ENCODE data around the gene TYMP. TPM values are rescaled to one million over a fixed set of nuclear protein-coding genes. Genes with fewer than 3 reads are reported as not detected.
A peak's percentile ranks its signal among the peaks of the same experiment; 100 is the strongest.

TYMP gene
- total RNA-seq, 1 donor from 2014 or later, result 8.9 TPM

GRCh38 chr22:50573491-50574382 lies 43.9 kb upstream of the TYMP start:
- Histone ChIP-seq H3K36me3 (ENCODE audit: control insufficient read depth in 3 of 3, insufficient read depth in 3 of 3, low read length in 3 of 3) (peaks cover 58 to 85% (median 80%) of the 10 kb centered on the region in 3 donors), H3K27ac (ENCODE audit: low read depth, low read length) (no peak overlapping the region), H3K4me1 (ENCODE audit: control insufficient read depth in 3 of 3, insufficient read depth in 3 of 3, low read length in 3 of 3) (peaks cover 29 to 73% (median 45%) of the 10 kb centered on the region in 3 donors), H3K9me3 (ENCODE audit: control insufficient read depth in 3 of 3, low read length in 3 of 3) (no peaks in the 10 kb centered on the region), H3K4me3 (ENCODE audit: low read length in 3 of 3) (no peak overlapping the region), H3K27me3 (ENCODE audit: control insufficient read depth in 3 of 3, insufficient read depth in 3 of 3, low read length in 3 of 3) (no peaks in the 10 kb centered on the region), H3K9ac (ENCODE audit: low read depth in 1 of 3, low read length in 3 of 3) (peak overlapping the region in 1 of 3 donors; percentile 57)

GRCh38 chr22:50572965-50573364 lies 43.2 kb upstream of the TYMP start:
- H3K27ac ChIP-seq (ENCODE audit: low read depth, low read length), result no peak overlapping the region

GRCh38 chr22:50571264-50572175 lies 41.7 kb upstream of the TYMP start:
- Histone ChIP-seq H3K9ac (ENCODE audit: low read depth in 1 of 3, low read length in 3 of 3) (peak overlapping the region in 1 of 3 donors; percentile 51), H3K9me3 (ENCODE audit: control insufficient read depth in 3 of 3, low read length in 3 of 3) (no peaks in the 10 kb centered on the region), H3K4me3 (ENCODE audit: low read length in 3 of 3) (peak overlapping the region in 1 of 3 donors; percentile 22), H3K36me3 (ENCODE audit: control insufficient read depth in 3 of 3, insufficient read depth in 3 of 3, low read length in 3 of 3) (peaks cover 60 to 85% (median 81%) of the 10 kb centered on the region in 3 donors), H3K27me3 (ENCODE audit: control insufficient read depth in 3 of 3, insufficient read depth in 3 of 3, low read length in 3 of 3) (no peaks in the 10 kb centered on the region), H3K4me1 (ENCODE audit: control insufficient read depth in 3 of 3, insufficient read depth in 3 of 3, low read length in 3 of 3) (peaks cover 13 to 59% (median 29%) of the 10 kb centered on the region in 3 donors), H3K27ac (ENCODE audit: low read depth, low read length) (no peak overlapping the region)

More at GRCh38 chr22:50572965-50573364, 43.2 kb upstream of the TYMP start:
- H3K36me3 ChIP-seq (ENCODE audit: control insufficient read depth in 3 of 3, insufficient read depth in 3 of 3, low read length in 3 of 3), result peaks cover 61 to 88% (median 84%) of the 10 kb centered on the region in 3 donors
- H3K27me3 ChIP-seq (ENCODE audit: control insufficient read depth in 3 of 3, insufficient read depth in 3 of 3, low read length in 3 of 3), result no peaks in the 10 kb centered on the region
- no peak overlapping the region for H3K9ac ChIP-seq (ENCODE audit: low read depth in 1 of 3, low read length in 3 of 3)
- H3K4me3 ChIP-seq (ENCODE audit: low read length in 3 of 3), result no peak overlapping the region
- peaks cover 24 to 69% (median 41%) of the 10 kb centered on the region in 3 donors for H3K4me1 ChIP-seq (ENCODE audit: control insufficient read depth in 3 of 3, insufficient read depth in 3 of 3, low read length in 3 of 3)
- no peaks in the 10 kb centered on the region for H3K9me3 ChIP-seq (ENCODE audit: control insufficient read depth in 3 of 3, low read length in 3 of 3)

- peaks cover 54 to 79% (median 75%) of the 10 kb centered on the region in 3 donors for H3K36me3 ChIP-seq (ENCODE audit: control insufficient read depth in 3 of 3, insufficient read depth in 3 of 3, low read length in 3 of 3)
- peak overlapping the region in 1 of 3 donors; percentile 51 for H3K9ac ChIP-seq (ENCODE audit: low read depth in 1 of 3, low read length in 3 of 3)
- H3K27me3 ChIP-seq (ENCODE audit: control insufficient read depth in 3 of 3, insufficient read depth in 3 of 3, low read length in 3 of 3), result no peaks in the 10 kb centered on the region
- no peaks in the 10 kb centered on the region for H3K9me3 ChIP-seq (ENCODE audit: control insufficient read depth in 3 of 3, low read length in 3 of 3)
- H3K27ac ChIP-seq (ENCODE audit: low read depth, low read length), result no peak overlapping the region
- H3K4me1 ChIP-seq (ENCODE audit: control insufficient read depth in 3 of 3, insufficient read depth in 3 of 3, low read length in 3 of 3), result peaks cover 13 to 52% (median 23%) of the 10 kb centered on the region in 3 donors
- H3K4me3 ChIP-seq (ENCODE audit: low read length in 3 of 3), result peak overlapping the region in 1 of 3 donors; percentile 14
These were observed 41.0 kb upstream of the TYMP start for GRCh38 chr22:50570861-50571260.

GRCh38 chr22:50569896-50570535 lies 40.2 kb upstream of the TYMP start:
- Histone ChIP-seq H3K27ac (ENCODE audit: low read depth, low read length) (no peak overlapping the region), H3K36me3 (ENCODE audit: control insufficient read depth in 3 of 3, insufficient read depth in 3 of 3, low read length in 3 of 3) (peaks cover 50 to 71% (median 67%) of the 10 kb centered on the region in 3 donors), H3K4me1 (ENCODE audit: control insufficient read depth in 3 of 3, insufficient read depth in 3 of 3, low read length in 3 of 3) (peaks cover 13 to 48% (median 20%) of the 10 kb centered on the region in 3 donors), H3K9me3 (ENCODE audit: control insufficient read depth in 3 of 3, low read length in 3 of 3) (no peaks in the 10 kb centered on the region), H3K9ac (ENCODE audit: low read depth in 1 of 3, low read length in 3 of 3) (no peak overlapping the region), H3K27me3 (ENCODE audit: control insufficient read depth in 3 of 3, insufficient read depth in 3 of 3, low read length in 3 of 3) (no peaks in the 10 kb centered on the region), H3K4me3 (ENCODE audit: low read length in 3 of 3) (no peak overlapping the region)

- Histone ChIP-seq H3K36me3 (ENCODE audit: control insufficient read depth in 3 of 3, insufficient read depth in 3 of 3, low read length in 3 of 3) (peaks cover 46 to 64% (median 60%) of the 10 kb centered on the region in 3 donors), H3K9me3 (ENCODE audit: control insufficient read depth in 3 of 3, low read length in 3 of 3) (no peaks in the 10 kb centered on the region), H3K27me3 (ENCODE audit: control insufficient read depth in 3 of 3, insufficient read depth in 3 of 3, low read length in 3 of 3) (no peaks in the 10 kb centered on the region), H3K9ac (ENCODE audit: low read depth in 1 of 3, low read length in 3 of 3) (no peak overlapping the region), H3K4me3 (ENCODE audit: low read length in 3 of 3) (no peak overlapping the region), H3K27ac (ENCODE audit: low read depth, low read length) (no peak overlapping the region), H3K4me1 (ENCODE audit: control insufficient read depth in 3 of 3, insufficient read depth in 3 of 3, low read length in 3 of 3) (peaks cover 13 to 47% (median 27%) of the 10 kb centered on the region in 3 donors)
These were observed 39.2 kb upstream of the TYMP start for GRCh38 chr22:50569041-50569459.

- Histone ChIP-seq H3K9me3 (ENCODE audit: control insufficient read depth in 3 of 3, low read length in 3 of 3) (no peaks in the 10 kb centered on the region), H3K4me3 (ENCODE audit: low read length in 3 of 3) (no peak overlapping the region), H3K9ac (ENCODE audit: low read depth in 1 of 3, low read length in 3 of 3) (peak overlapping the region in 1 of 3 donors; percentile 8), H3K27ac (ENCODE audit: low read depth, low read length) (no peak overlapping the region), H3K27me3 (ENCODE audit: control insufficient read depth in 3 of 3, insufficient read depth in 3 of 3, low read length in 3 of 3) (no peaks in the 10 kb centered on the region), H3K36me3 (ENCODE audit: control insufficient read depth in 3 of 3, insufficient read depth in 3 of 3, low read length in 3 of 3) (peaks cover 44 to 60% (median 56%) of the 10 kb centered on the region in 3 donors), H3K4me1 (ENCODE audit: control insufficient read depth in 3 of 3, insufficient read depth in 3 of 3, low read length in 3 of 3) (peaks cover 16 to 49% (median 31%) of the 10 kb centered on the region in 3 donors)
These were observed 38.8 kb upstream of the TYMP start for GRCh38 chr22:50568626-50569025.

- Histone ChIP-seq H3K4me3 (ENCODE audit: low read length in 3 of 3) (no peak overlapping the region), H3K27me3 (ENCODE audit: control insufficient read depth in 3 of 3, insufficient read depth in 3 of 3, low read length in 3 of 3) (no peaks in the 10 kb centered on the region), H3K9me3 (ENCODE audit: control insufficient read depth in 3 of 3, low read length in 3 of 3) (no peaks in the 10 kb centered on the region), H3K27ac (ENCODE audit: low read depth, low read length) (no peak overlapping the region), H3K9ac (ENCODE audit: low read depth in 1 of 3, low read length in 3 of 3) (no peak overlapping the region), H3K36me3 (ENCODE audit: control insufficient read depth in 3 of 3, insufficient read depth in 3 of 3, low read length in 3 of 3) (peaks cover 40 to 53% (median 48%) of the 10 kb centered on the region in 3 donors), H3K4me1 (ENCODE audit: control insufficient read depth in 3 of 3, insufficient read depth in 3 of 3, low read length in 3 of 3) (peaks cover 23 to 51% (median 39%) of the 10 kb centered on the region in 3 donors)
These were observed 38.0 kb upstream of the TYMP start for GRCh38 chr22:50567721-50568252.

GRCh38 chr22:50564289-50564688 lies 34.5 kb upstream of the TYMP start:
- Histone ChIP-seq H3K27ac (ENCODE audit: low read depth, low read length) (no peak overlapping the region), H3K9ac (ENCODE audit: low read depth in 1 of 3, low read length in 3 of 3) (peak overlapping the region in 1 of 3 donors; percentile 50), H3K4me1 (ENCODE audit: control insufficient read depth in 3 of 3, insufficient read depth in 3 of 3, low read length in 3 of 3) (peaks cover 10 to 19% (median 16%) of the 10 kb centered on the region in 3 donors), H3K27me3 (ENCODE audit: control insufficient read depth in 3 of 3, insufficient read depth in 3 of 3, low read length in 3 of 3) (no peaks in the 10 kb centered on the region), H3K4me3 (ENCODE audit: low read length in 3 of 3) (no peak overlapping the region), H3K9me3 (ENCODE audit: control insufficient read depth in 3 of 3, low read length in 3 of 3) (no peaks in the 10 kb centered on the region), H3K36me3 (ENCODE audit: control insufficient read depth in 3 of 3, insufficient read depth in 3 of 3, low read length in 3 of 3) (peaks cover 12 to 18% (median 13%) of the 10 kb centered on the region in 3 donors)
